WTC11 (cell line): Measurements from ENCODE around the gene CFAP20DC.

ENCODE experiments used
- CREB1 ChIP-seq: sonication (generic); formaldehyde crosslinking; IDR thresholded peaks from 2 replicates; pipeline ENCODE4 v1.8.0; 2023; ENCODE audit warnings: mild to moderate bottlenecking, missing genetic modification reagents
- CTCF ChIP-seq: fragments of 200-600 bp; IDR thresholded peaks from 2 replicates; pipeline ENCODE4 v1.8.0; 2022; ENCODE audit warnings: antibody characterized with exemption
- ESRRA ChIP-seq: sonication (generic); formaldehyde crosslinking; IDR thresholded peaks from 2 replicates; pipeline ENCODE4 v1.8.1; 2022; ENCODE audit warnings: mild to moderate bottlenecking, missing genetic modification reagents, borderline replicate concordance
- ETV6 ChIP-seq: sonication (generic); formaldehyde crosslinking; IDR thresholded peaks from 2 replicates; pipeline ENCODE4 v1.8.1; 2022; ENCODE audit warnings: mild to moderate bottlenecking, missing genetic modification reagents
- MXD4 ChIP-seq: fragments of 250-450 bp; sonication (Bioruptor Pico); IDR thresholded peaks from 2 replicates; pipeline ENCODE4 v1.8.0; 2021; ENCODE audit warnings: mild to moderate bottlenecking, moderate library complexity, borderline replicate concordance
- NR1H2 ChIP-seq: sonication (generic); formaldehyde crosslinking; IDR thresholded peaks from 2 replicates; pipeline ENCODE4 v1.9.0; 2021; ENCODE audit warnings: mild to moderate bottlenecking, moderate library complexity, missing genetic modification reagents
- NR3C1 ChIP-seq: sonication (generic); formaldehyde crosslinking; conservative IDR thresholded peaks from 2 replicates; pipeline ENCODE4 v1.8.1; 2023; ENCODE audit warnings: low read depth, mild to moderate bottlenecking, missing genetic modification reagents
- PREB ChIP-seq: sonication (generic); formaldehyde crosslinking; IDR thresholded peaks from 2 replicates; pipeline ENCODE4 v1.8.1; 2022; ENCODE audit warnings: mild to moderate bottlenecking, missing genetic modification reagents, moderate library complexity, borderline replicate concordance
- SMAD4 ChIP-seq: sonication (generic); formaldehyde crosslinking; IDR thresholded peaks from 2 replicates; pipeline ENCODE4 v1.8.0; 2022; ENCODE audit warnings: mild to moderate bottlenecking, missing genetic modification reagents
- SP1 ChIP-seq: sonication (generic); formaldehyde crosslinking; conservative IDR thresholded peaks from 2 replicates; pipeline ENCODE4 v1.8.1; 2022; ENCODE audit warnings: missing genetic modification reagents
- TEAD4 ChIP-seq: sonication (generic); formaldehyde crosslinking; IDR thresholded peaks from 2 replicates; pipeline ENCODE4 v1.8.0; 2022; ENCODE audit warnings: mild to moderate bottlenecking, missing genetic modification reagents
- ZNF219 ChIP-seq: sonication (generic); formaldehyde crosslinking; IDR thresholded peaks from 2 replicates; pipeline ENCODE4 v1.8.0; 2023; ENCODE audit warnings: missing genetic modification reagents, mild to moderate bottlenecking, borderline replicate concordance
- ZNF263 ChIP-seq: sonication (generic); formaldehyde crosslinking; IDR thresholded peaks from 2 replicates; pipeline ENCODE4 v1.8.1; 2022; ENCODE audit warnings: low read depth, mild to moderate bottlenecking, moderate library complexity, missing genetic modification reagents

- TF ChIP-seq SMAD4 (CRISPR knock-in tag), result no peak
- no peak for TF ChIP-seq SP1 (CRISPR knock-in tag)
- no peak for TF ChIP-seq NR1H2
- TF ChIP-seq CTCF, result no peak
- TF ChIP-seq ETV6, result no peak
- TF ChIP-seq TEAD4 (CRISPR knock-in tag), result no peak
- no peak for TF ChIP-seq ZNF219
- TF ChIP-seq CREB1 (CRISPR knock-in tag), result no peak
- TF ChIP-seq NR3C1 (CRISPR knock-in tag), result no peak
- TF ChIP-seq MXD4 (CRISPR knock-in tag), result no peak
- TF ChIP-seq ZNF263, result no peak
- no peak for TF ChIP-seq ESRRA (CRISPR knock-in tag)
- no peak for TF ChIP-seq PREB
Observed at GRCh38 chr3:58751235-58751634, 298.6 kb downstream of the CFAP20DC start.
